ENCODE results near the gene TOM1. TPM values are rescaled to one million over a fixed set of nuclear protein-coding genes. Genes with fewer than 3 reads are reported as not detected.
A peak's percentile ranks its signal among the peaks of the same experiment; 100 is the strongest.

The TOM1 gene
- total and polyA plus RNA-seq, 2 of the 13 experiments (the other 11 are each of a cell fraction or from before 2014, with no cell fraction given): 30.8 to 87.3 TPM

DNA sequence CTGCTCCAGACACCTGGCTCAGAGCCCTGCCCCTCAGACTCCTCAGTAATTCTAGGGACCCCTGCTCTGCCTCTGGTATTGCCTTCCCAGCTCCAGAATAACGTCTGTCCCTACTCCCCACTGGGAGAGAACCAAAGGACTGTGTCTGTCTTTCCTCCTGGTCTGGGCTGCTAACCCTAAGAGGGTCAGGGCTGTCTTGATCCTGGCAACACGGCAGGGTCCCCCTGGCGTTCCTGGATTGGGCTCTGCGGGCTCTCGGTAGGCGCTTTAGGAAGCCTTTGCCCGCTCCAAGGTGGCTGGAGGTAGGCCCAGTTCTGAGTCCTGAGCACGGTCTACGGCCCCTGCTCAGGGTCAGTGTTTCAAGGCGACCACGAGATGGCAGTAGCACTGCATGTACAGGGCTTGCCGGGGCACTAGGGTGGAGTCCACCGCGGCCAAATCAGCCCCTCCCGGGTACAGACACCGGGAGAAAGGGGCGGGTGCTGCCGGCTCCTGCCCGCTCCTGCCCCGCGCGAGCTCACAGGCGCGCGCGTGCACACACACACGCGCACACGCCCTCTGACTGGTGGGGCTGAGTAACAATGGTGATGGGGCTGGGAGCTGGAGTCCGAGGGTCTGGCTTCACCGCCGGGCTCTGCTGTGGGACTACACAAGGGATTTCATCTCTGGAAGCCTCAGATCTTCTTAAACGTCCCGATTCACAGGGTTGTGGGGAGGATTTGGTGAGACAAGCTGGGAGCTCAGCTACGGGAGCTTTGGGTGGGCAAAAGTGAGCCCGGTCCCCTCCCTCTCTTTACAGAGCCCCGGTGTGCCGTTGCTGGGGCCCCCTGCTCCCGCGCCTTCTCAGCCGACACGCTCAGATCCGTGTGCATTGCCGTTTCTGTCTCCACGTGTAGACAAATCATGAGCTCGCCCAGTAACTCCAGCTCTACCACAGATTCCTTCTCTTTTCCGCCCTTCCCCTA, 51.1 kb downstream of the TOM1 start (continued):
- TF ChIP-seq, protein P1, sequence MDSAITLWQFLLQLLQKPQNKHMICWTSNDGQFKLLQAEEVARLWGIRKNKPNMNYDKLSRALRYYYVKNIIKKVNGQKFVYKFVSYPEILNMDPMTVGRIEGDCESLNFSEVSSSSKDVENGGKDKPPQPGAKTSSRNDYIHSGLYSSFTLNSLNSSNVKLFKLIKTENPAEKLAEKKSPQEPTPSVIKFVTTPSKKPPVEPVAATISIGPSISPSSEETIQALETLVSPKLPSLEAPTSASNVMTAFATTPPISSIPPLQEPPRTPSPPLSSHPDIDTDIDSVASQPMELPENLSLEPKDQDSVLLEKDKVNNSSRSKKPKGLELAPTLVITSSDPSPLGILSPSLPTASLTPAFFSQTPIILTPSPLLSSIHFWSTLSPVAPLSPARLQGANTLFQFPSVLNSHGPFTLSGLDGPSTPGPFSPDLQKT (CRISPR knock-in tag; IDR thresholded peaks at IDR 0.05; ENCODE audit: borderline replicate concordance): no peak
- TF ChIP-seq PTBP1 (IDR thresholded peaks at IDR 0.05; ENCODE audit: low read depth, low read length, poor library complexity, severe bottlenecking) (peak; percentile 58), SOX13 (IDR thresholded peaks at IDR 0.05) (no peak), SOX13 (CRISPR knock-in tag; conservative IDR thresholded peaks at IDR 0.05 in 1 of 2, IDR thresholded peaks at IDR 0.05 in 1 of 2) (peak in 1 of 2 experiments; percentile 49; a peak in 2 of 4 replicates), BORCS8-MEF2B (CRISPR knock-in tag; IDR thresholded peaks at IDR 0.05) (no peak), RELA (CRISPR knock-in tag; IDR thresholded peaks at IDR 0.05) (0 out of 2 replicates have a peak, but pooled peaks have one; percentile 56), ZNF552 (CRISPR knock-in tag; IDR thresholded peaks at IDR 0.05; ENCODE audit: borderline replicate concordance) (0 out of 2 replicates have a peak, but pooled peaks have one; percentile 34), SP5 (CRISPR knock-in tag; IDR thresholded peaks at IDR 0.05; ENCODE audit: borderline replicate concordance, low read depth) (peak; percentile 65), SAP130 (CRISPR knock-in tag; IDR thresholded peaks at IDR 0.05; ENCODE audit: low read depth) (peak; percentile 75), ZNF75D (CRISPR knock-in tag; IDR thresholded peaks at IDR 0.05; ENCODE audit: borderline replicate concordance) (no peak), AGO2 (optimal IDR thresholded peaks at IDR 0.05; ENCODE audit: low read depth, low read length) (peak; percentile 85), FOSL2 (CRISPR knock-in tag; IDR thresholded peaks at IDR 0.05) (peak; percentile 49), XBP1 (CRISPR knock-in tag; IDR thresholded peaks at IDR 0.05) (no peak), RFXAP (CRISPR knock-in tag; IDR thresholded peaks at IDR 0.05; ENCODE audit: borderline replicate concordance) (no peak), STAT5B (CRISPR knock-in tag; IDR thresholded peaks at IDR 0.05) (no peak), ZSCAN25 (CRISPR knock-in tag; IDR thresholded peaks at IDR 0.05) (no peak), ZNF326 (CRISPR knock-in tag; IDR thresholded peaks at IDR 0.05; ENCODE audit: borderline replicate concordance) (0 out of 2 replicates have a peak, but pooled peaks have one; percentile 36)
- TF ChIP-seq, protein P2, sequence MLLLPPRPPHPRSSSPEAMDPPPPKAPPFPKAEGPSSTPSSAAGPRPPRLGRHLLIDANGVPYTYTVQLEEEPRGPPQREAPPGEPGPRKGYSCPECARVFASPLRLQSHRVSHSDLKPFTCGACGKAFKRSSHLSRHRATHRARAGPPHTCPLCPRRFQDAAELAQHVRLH (CRISPR knock-in tag; IDR thresholded peaks at IDR 0.05; ENCODE audit: borderline replicate concordance, low read depth): no peak
- TF ChIP-seq, protein P3, sequence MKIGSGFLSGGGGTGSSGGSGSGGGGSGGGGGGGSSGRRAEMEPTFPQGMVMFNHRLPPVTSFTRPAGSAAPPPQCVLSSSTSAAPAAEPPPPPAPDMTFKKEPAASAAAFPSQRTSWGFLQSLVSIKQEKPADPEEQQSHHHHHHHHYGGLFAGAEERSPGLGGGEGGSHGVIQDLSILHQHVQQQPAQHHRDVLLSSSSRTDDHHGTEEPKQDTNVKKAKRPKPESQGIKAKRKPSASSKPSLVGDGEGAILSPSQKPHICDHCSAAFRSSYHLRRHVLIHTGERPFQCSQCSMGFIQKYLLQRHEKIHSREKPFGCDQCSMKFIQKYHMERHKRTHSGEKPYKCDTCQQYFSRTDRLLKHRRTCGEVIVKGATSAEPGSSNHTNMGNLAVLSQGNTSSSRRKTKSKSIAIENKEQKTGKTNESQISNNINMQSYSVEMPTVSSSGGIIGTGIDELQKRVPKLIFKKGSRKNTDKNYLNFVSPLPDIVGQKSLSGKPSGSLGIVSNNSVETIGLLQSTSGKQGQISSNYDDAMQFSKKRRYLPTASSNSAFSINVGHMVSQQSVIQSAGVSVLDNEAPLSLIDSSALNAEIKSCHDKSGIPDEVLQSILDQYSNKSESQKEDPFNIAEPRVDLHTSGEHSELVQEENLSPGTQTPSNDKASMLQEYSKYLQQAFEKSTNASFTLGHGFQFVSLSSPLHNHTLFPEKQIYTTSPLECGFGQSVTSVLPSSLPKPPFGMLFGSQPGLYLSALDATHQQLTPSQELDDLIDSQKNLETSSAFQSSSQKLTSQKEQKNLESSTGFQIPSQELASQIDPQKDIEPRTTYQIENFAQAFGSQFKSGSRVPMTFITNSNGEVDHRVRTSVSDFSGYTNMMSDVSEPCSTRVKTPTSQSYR (CRISPR knock-in tag; IDR thresholded peaks at IDR 0.05; ENCODE audit: borderline replicate concordance): 0 out of 2 replicates have a peak, but pooled peaks have one; percentile 11
- TF ChIP-seq, protein P4, sequence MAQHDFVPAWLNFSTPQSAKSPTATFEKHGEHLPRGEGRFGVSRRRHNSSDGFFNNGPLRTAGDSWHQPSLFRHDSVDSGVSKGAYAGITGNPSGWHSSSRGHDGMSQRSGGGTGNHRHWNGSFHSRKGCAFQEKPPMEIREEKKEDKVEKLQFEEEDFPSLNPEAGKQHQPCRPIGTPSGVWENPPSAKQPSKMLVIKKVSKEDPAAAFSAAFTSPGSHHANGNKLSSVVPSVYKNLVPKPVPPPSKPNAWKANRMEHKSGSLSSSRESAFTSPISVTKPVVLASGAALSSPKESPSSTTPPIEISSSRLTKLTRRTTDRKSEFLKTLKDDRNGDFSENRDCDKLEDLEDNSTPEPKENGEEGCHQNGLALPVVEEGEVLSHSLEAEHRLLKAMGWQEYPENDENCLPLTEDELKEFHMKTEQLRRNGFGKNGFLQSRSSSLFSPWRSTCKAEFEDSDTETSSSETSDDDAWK (CRISPR knock-in tag; IDR thresholded peaks at IDR 0.05): no peak
- TF ChIP-seq, protein P5, sequence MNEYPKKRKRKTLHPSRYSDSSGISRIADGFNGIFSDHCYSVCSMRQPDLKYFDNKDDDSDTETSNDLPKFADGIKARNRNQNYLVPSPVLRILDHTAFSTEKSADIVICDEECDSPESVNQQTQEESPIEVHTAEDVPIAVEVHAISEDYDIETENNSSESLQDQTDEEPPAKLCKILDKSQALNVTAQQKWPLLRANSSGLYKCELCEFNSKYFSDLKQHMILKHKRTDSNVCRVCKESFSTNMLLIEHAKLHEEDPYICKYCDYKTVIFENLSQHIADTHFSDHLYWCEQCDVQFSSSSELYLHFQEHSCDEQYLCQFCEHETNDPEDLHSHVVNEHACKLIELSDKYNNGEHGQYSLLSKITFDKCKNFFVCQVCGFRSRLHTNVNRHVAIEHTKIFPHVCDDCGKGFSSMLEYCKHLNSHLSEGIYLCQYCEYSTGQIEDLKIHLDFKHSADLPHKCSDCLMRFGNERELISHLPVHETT (CRISPR knock-in tag; conservative IDR thresholded peaks at IDR 0.05): no peak; the same call in 1 of the 2 replicates
